Measurements from ENCODE around the gene MSH2.
"Not testable (repeated sequence)": the region's sequence is repeated elsewhere in the genome, so short reads cannot be mapped to it uniquely, and the experiment has no call there.

MSH2 gene

GRCh38 chr2:47379384-47379783, 23.6 kb upstream of the MSH2 start:
- H3K27ac ChIP-seq (ENCODE audit: low read depth, low read length) = no peak overlapping the region
- no peaks in the 10 kb centered on the region for H3K9me3 ChIP-seq (ENCODE audit: control insufficient read depth, insufficient read depth, low read length)
- no peak overlapping the region for H3K4me3 ChIP-seq (ENCODE audit: low read depth, low read length)
- no peak overlapping the region for H3K9ac ChIP-seq (ENCODE audit: low read depth, low read length)
- no peaks in the 10 kb centered on the region for H3K4me1 ChIP-seq (ENCODE audit: control insufficient read depth, insufficient read depth, low read length)
- H3K27me3 ChIP-seq (ENCODE audit: control insufficient read depth, insufficient read depth, low read length) = no peaks in the 10 kb centered on the region
- H3K36me3 ChIP-seq (ENCODE audit: control insufficient read depth, insufficient read depth, low read length) = peaks cover 88% of the 10 kb centered on the region

DNA sequence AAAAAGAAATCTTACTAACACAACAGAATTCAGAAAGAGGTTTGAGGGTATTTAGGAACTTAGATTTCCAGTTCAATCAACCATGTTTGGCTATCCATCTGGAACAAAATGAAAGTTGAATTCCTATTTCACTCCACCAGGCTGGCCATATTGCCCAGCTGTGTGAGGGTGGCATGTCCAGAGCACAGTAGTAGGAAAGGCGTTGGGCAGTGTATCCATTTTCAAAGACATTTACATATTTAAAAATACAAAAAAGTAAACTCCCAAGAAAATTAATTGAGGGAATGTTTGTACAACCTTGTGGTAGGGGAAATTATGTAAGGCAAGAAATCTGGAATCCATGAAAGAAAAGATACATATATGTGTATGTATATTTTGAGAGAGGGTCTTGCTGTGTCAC, 21.5 kb upstream of the MSH2 start:
- H3K9me3 ChIP-seq (ENCODE audit: control insufficient read depth, insufficient read depth, low read length) = no peaks in the 10 kb centered on the region
- no peaks in the 10 kb centered on the region for H3K27me3 ChIP-seq (ENCODE audit: control insufficient read depth, insufficient read depth, low read length)
- H3K4me1 ChIP-seq (ENCODE audit: control insufficient read depth, insufficient read depth, low read length) = no peaks in the 10 kb centered on the region
- H3K4me3 ChIP-seq (ENCODE audit: low read depth, low read length) = no peak overlapping the region
- H3K27ac ChIP-seq (ENCODE audit: low read depth, low read length) = no peak overlapping the region
- no peak overlapping the region for H3K9ac ChIP-seq (ENCODE audit: low read depth, low read length)
- peaks cover 89% of the 10 kb centered on the region for H3K36me3 ChIP-seq (ENCODE audit: control insufficient read depth, insufficient read depth, low read length)

DNA sequence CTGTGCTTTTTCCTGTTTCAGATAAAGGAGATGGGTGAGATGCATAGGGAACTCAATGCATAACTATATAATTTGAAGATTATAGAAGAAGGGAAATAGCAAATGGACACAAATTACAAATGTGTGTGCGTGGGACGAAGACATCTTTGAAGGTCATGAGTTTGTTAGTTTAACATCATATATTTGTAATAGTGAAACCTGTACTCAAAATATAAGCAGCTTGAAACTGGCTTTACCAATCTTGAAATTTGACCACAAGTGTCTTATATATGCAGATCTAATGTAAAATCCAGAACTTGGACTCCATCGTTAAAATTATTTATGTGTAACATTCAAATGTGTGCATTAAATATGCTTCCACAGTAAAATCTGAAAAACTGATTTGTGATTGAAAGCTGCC, 16.4 kb upstream of the MSH2 start:
- no peaks in the 10 kb centered on the region for H3K27me3 ChIP-seq (ENCODE audit: control insufficient read depth, insufficient read depth, low read length)
- H3K9me3 ChIP-seq (ENCODE audit: control insufficient read depth, insufficient read depth, low read length) = no peaks in the 10 kb centered on the region
- H3K9ac ChIP-seq (ENCODE audit: low read depth, low read length) = no peak overlapping the region
- H3K4me3 ChIP-seq (ENCODE audit: low read depth, low read length) = no peak overlapping the region
- peaks cover 73% of the 10 kb centered on the region for H3K36me3 ChIP-seq (ENCODE audit: control insufficient read depth, insufficient read depth, low read length)
- H3K27ac ChIP-seq (ENCODE audit: low read depth, low read length) = no peak overlapping the region
- no peaks in the 10 kb centered on the region for H3K4me1 ChIP-seq (ENCODE audit: control insufficient read depth, insufficient read depth, low read length)

DNA sequence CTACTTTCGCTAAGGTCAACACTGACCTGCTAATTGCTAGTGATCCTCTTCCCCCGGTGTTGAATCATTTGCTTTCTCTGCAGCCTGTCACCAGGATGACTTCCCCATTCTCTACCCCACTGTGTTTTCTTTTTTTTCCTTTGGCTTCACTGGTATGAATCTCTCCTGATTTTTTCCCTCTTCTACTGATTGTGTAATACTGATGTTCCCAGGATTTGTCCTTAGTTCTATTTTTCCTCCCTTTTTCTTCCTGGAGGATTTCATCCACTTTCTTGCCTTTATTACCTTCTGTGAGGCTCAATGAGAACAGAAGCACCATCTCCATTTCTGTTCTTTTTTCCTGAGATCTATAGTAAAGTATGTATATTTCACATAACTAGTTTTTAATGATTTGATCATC, 14.1 kb upstream of the MSH2 start:
- peaks cover 60% of the 10 kb centered on the region for H3K36me3 ChIP-seq (ENCODE audit: control insufficient read depth, insufficient read depth, low read length)
- no peak overlapping the region for H3K27ac ChIP-seq (ENCODE audit: low read depth, low read length)
- no peak overlapping the region for H3K9ac ChIP-seq (ENCODE audit: low read depth, low read length)
- H3K27me3 ChIP-seq (ENCODE audit: control insufficient read depth, insufficient read depth, low read length) = no peaks in the 10 kb centered on the region
- H3K4me1 ChIP-seq (ENCODE audit: control insufficient read depth, insufficient read depth, low read length) = no peaks in the 10 kb centered on the region
- no peak overlapping the region for H3K4me3 ChIP-seq (ENCODE audit: low read depth, low read length)
- no peaks in the 10 kb centered on the region for H3K9me3 ChIP-seq (ENCODE audit: control insufficient read depth, insufficient read depth, low read length)

GRCh38 chr2:47389692-47390091, 13.3 kb upstream of the MSH2 start:
- Histone ChIP-seq H3K9me3 (ENCODE audit: control insufficient read depth, insufficient read depth, low read length) (no peaks in the 10 kb centered on the region), H3K9ac (ENCODE audit: low read depth, low read length) (no peak overlapping the region), H3K4me1 (ENCODE audit: control insufficient read depth, insufficient read depth, low read length) (no peaks in the 10 kb centered on the region), H3K4me3 (ENCODE audit: low read depth, low read length) (no peak overlapping the region), H3K27me3 (ENCODE audit: control insufficient read depth, insufficient read depth, low read length) (no peaks in the 10 kb centered on the region), H3K36me3 (ENCODE audit: control insufficient read depth, insufficient read depth, low read length) (peaks cover 54% of the 10 kb centered on the region), H3K27ac (ENCODE audit: low read depth, low read length) (no peak overlapping the region)

- peak overlapping the region; percentile 56; the same call in 1 of the 2 replicates for H3K9ac ChIP-seq (ENCODE audit: low read depth, low read length)
- peaks cover 12% of the 10 kb centered on the region for H3K36me3 ChIP-seq (ENCODE audit: control insufficient read depth, insufficient read depth, low read length)
- H3K4me1 ChIP-seq (ENCODE audit: control insufficient read depth, insufficient read depth, low read length) = peaks cover 16% of the 10 kb centered on the region
- H3K27me3 ChIP-seq (ENCODE audit: control insufficient read depth, insufficient read depth, low read length) = no peaks in the 10 kb centered on the region
- H3K4me3 ChIP-seq (ENCODE audit: low read depth, low read length) = peak overlapping the region; percentile 89
- H3K9me3 ChIP-seq (ENCODE audit: control insufficient read depth, insufficient read depth, low read length) = peaks cover 4% of the 10 kb centered on the region
- H3K27ac ChIP-seq (ENCODE audit: low read depth, low read length) = peak overlapping the region; percentile 98
Measured at GRCh38 chr2:47401789-47402554, 984 bp upstream of the MSH2 start.

DNA sequence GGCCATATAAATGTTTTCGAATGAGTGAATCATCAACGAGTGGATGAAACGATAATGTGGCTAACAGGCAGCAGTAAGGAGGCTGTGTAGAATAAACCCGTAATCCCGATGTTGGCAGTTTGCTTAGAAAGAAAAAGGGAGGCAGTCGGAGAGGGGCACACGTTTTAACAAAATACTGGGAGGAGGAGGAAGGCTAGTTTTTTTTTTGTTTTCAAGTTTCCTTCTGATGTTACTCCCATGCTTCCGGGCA, 476 bp upstream of the MSH2 start:
- Histone ChIP-seq H3K27me3 (ENCODE audit: control insufficient read depth, insufficient read depth, low read length) (no peaks in the 10 kb centered on the region), H3K27ac (ENCODE audit: low read depth, low read length) (peak overlapping the region; percentile 98), H3K4me3 (ENCODE audit: low read depth, low read length) (peak overlapping the region; percentile 89), H3K9me3 (ENCODE audit: control insufficient read depth, insufficient read depth, low read length) (peaks cover 4% of the 10 kb centered on the region), H3K36me3 (ENCODE audit: control insufficient read depth, insufficient read depth, low read length) (peaks cover 18% of the 10 kb centered on the region), H3K9ac (ENCODE audit: low read depth, low read length) (peak overlapping the region; percentile 56; the same call in 1 of the 2 replicates), H3K4me1 (ENCODE audit: control insufficient read depth, insufficient read depth, low read length) (peaks cover 19% of the 10 kb centered on the region)

DNA sequence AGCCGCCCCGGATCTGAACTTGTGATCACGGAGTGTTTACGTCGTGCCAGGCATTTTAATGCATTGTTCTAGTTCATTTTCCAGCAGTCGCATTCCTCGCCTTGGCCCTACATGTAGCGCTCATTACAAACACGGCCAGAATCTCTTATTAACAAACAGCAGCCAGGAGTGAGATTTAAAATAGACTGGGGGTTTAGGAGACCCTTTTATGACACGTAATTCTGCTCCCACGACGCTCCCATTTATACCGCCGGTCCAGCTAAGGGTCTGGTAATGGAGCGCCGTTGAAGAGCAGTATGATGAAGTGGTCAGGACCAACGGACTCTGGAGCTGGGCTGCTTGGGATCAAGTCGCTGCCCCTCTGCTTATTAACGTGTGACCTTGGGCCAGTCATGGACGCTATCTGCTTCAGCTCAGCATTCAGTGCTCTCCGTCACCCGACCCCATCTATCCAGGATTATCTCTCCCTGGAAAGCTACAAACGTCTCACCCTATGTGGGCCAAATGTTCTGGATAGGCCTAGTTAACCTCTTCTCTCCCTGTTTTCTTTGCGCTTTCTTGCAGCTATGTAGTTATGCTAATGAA, 745 bp downstream of the MSH2 start:
- peak overlapping the region; percentile 98 for H3K27ac ChIP-seq (ENCODE audit: low read depth, low read length)
- H3K4me3 ChIP-seq (ENCODE audit: low read depth, low read length) = peak overlapping the region; percentile 89
- H3K9ac ChIP-seq (ENCODE audit: low read depth, low read length) = peak overlapping the region; percentile 90

DNA sequence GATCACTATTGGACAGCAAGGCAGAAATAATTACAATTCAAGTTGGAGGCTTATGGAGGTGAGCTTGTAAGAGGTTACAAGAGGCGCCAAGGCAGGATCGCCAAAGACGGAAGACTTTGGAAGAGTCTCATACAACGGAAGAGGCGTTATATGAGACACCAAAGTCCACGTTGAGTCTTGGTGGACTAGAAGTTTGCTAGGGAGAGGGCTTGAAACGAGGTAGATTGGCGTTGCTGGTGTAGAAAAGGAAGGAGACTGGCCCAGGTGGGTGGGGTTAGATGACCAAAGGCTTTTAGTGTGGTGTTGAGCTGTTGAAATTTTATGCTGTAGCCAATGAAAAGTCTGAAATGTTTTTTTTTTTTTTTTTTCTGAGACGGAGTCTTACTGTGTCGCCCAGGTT, 1.4 kb downstream of the MSH2 start:
- H3K27ac ChIP-seq (ENCODE audit: low read depth, low read length) = peak overlapping the region; percentile 98
- H3K9ac ChIP-seq (ENCODE audit: low read depth, low read length) = peak overlapping the region; percentile 90; the same call in 1 of the 2 replicates
- no peaks in the 10 kb centered on the region for H3K27me3 ChIP-seq (ENCODE audit: control insufficient read depth, insufficient read depth, low read length)
- peak overlapping the region; percentile 89 for H3K4me3 ChIP-seq (ENCODE audit: low read depth, low read length)
- H3K36me3 ChIP-seq (ENCODE audit: control insufficient read depth, insufficient read depth, low read length) = peaks cover 33% of the 10 kb centered on the region
- H3K4me1 ChIP-seq (ENCODE audit: control insufficient read depth, insufficient read depth, low read length) = peaks cover 19% of the 10 kb centered on the region
- peaks cover 4% of the 10 kb centered on the region for H3K9me3 ChIP-seq (ENCODE audit: control insufficient read depth, insufficient read depth, low read length)

More for the DNA sequence above, 745 bp downstream of the MSH2 start:
- peaks cover 19% of the 10 kb centered on the region for H3K4me1 ChIP-seq (ENCODE audit: control insufficient read depth, insufficient read depth, low read length)
- peaks cover 4% of the 10 kb centered on the region for H3K9me3 ChIP-seq (ENCODE audit: control insufficient read depth, insufficient read depth, low read length)
- H3K27me3 ChIP-seq (ENCODE audit: control insufficient read depth, insufficient read depth, low read length) = no peaks in the 10 kb centered on the region
- peaks cover 29% of the 10 kb centered on the region for H3K36me3 ChIP-seq (ENCODE audit: control insufficient read depth, insufficient read depth, low read length)

GRCh38 chr2:47405757-47406156, 2.8 kb downstream of the MSH2 start:
- Histone ChIP-seq H3K4me1 (ENCODE audit: control insufficient read depth, insufficient read depth, low read length) (peaks cover 19% of the 10 kb centered on the region), H3K4me3 (ENCODE audit: low read depth, low read length) (peak overlapping the region; percentile 17; the same call in 1 of the 2 replicates), H3K27me3 (ENCODE audit: control insufficient read depth, insufficient read depth, low read length) (no peaks in the 10 kb centered on the region), H3K9ac (ENCODE audit: low read depth, low read length) (no peak overlapping the region), H3K9me3 (ENCODE audit: control insufficient read depth, insufficient read depth, low read length) (peaks cover 4% of the 10 kb centered on the region), H3K36me3 (ENCODE audit: control insufficient read depth, insufficient read depth, low read length) (peaks cover 42% of the 10 kb centered on the region), H3K27ac (ENCODE audit: low read depth, low read length) (no peak overlapping the region)

DNA sequence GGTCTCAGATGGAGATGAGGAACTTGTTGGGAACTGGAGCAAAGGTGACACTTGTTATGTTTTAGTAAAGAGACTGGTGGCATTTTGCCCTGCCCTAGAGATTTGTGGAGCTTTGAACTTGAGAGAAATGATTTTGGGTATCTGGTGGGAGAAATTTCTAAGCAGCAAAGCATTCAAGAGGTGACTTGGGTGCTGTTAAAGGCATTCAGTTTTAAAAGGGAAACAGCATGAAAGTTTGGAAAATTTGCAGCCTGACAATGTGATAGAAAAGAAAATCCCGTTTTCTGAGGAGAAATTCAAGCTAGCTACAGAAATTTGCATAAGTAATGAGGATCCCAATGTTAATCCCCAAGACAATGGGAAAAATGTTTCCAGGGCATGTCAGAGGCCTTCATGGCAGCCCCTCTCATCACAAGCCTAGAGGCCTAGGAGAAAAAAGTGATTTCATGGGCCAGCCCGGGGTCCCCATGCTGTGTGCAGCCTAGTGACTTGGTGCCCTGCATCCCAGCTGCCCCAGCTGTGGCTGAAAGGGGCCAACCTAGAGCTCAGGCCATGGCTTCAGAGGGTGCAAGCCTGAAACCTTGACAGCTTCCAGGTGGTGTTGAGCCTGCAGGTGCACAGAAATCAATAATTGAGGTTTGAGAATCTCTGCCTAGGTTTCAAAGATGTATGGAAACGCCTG, 3.8 kb downstream of the MSH2 start:
- H3K36me3 ChIP-seq (ENCODE audit: control insufficient read depth, insufficient read depth, low read length) = peaks cover 52% of the 10 kb centered on the region
- H3K4me1 ChIP-seq (ENCODE audit: control insufficient read depth, insufficient read depth, low read length) = peaks cover 18% of the 10 kb centered on the region

More for the DNA sequence above, 3.8 kb downstream of the MSH2 start:
- peak overlapping the region; percentile 64 for H3K27ac ChIP-seq (ENCODE audit: low read depth, low read length)
- peak overlapping the region; percentile 6; the same call in 1 of the 2 replicates for H3K4me3 ChIP-seq (ENCODE audit: low read depth, low read length)
- not testable (repeated sequence) for H3K9ac ChIP-seq (ENCODE audit: low read depth, low read length); H3K9me3 ChIP-seq (ENCODE audit: control insufficient read depth, insufficient read depth, low read length); H3K27me3 ChIP-seq (ENCODE audit: control insufficient read depth, insufficient read depth, low read length)

Measured in HUES48 (cell line).